Kidney epithelial cell (primary cell): ENCODE results near the gene GLIS1. TPM values are rescaled to one million over a fixed set of nuclear protein-coding genes. Genes with fewer than 3 reads are reported as not detected.
"Not testable (repeated sequence)": the region's sequence is repeated elsewhere in the genome, so short reads cannot be mapped to it uniquely, and the experiment has no call there.

Experiments used
- DNase-seq: peaks from one replicate; pipeline ENCODE4 v3.0.0-alpha.2; 2010; ENCODE audit warnings: low read depth
- H3K27me3 ChIP-seq: 2 replicates; pipeline ENCODE4 v1.6.0; 2011; ENCODE audit warnings: low read length; ENCODE audit not compliant: control insufficient read depth, insufficient read depth
- H3K36me3 ChIP-seq: 2 replicates; pipeline ENCODE4 v1.5.1; 2011; ENCODE audit warnings: low read length; ENCODE audit not compliant: control insufficient read depth, insufficient read depth
- H3K4me3 ChIP-seq: 2 replicates; pipeline ENCODE4 v1.5.1; 2011; ENCODE audit warnings: low read depth, mild to moderate bottlenecking, control low read depth, low read length
- CTCF ChIP-seq: IDR thresholded peaks from 2 replicates; pipeline ENCODE4 v1.5.1; 2011; ENCODE audit warnings: mild to moderate bottlenecking, moderate library complexity, low read length, control low read depth, inconsistent platforms; ENCODE audit not compliant: insufficient read depth, poor library complexity, severe bottlenecking
- total RNA-seq: library from RNA; depleted of rRNA; stranded (reverse); fragments of >200 nt; gene quantifications from 2 replicates; pipeline ENCODE4 v1.2.3, GENCODE V29; 2015

Gene GLIS1
- total RNA-seq, 1 donor from 2014 or later = 0.63 TPM

GRCh38 chr1:53651356-53651755 is 87.6 kb downstream of the GLIS1 start:
- H3K36me3 ChIP-seq = no peaks in the 10 kb centered on the region
- TF ChIP-seq CTCF = no peak
- no peak overlapping the region for H3K4me3 ChIP-seq
- DNase-seq = no peak
- H3K27me3 ChIP-seq = peaks cover 3% of the 10 kb centered on the region

- DNase-seq = no peak
- TF ChIP-seq CTCF = no peak
- Histone ChIP-seq H3K36me3 (no peaks in the 10 kb centered on the region), H3K4me3 (no peak overlapping the region), H3K27me3 (no peaks in the 10 kb centered on the region)
Observed at GRCh38 chr1:53648516-53648915, 90.4 kb downstream of the GLIS1 start.

GRCh38 chr1:53647915-53648314 is 91.0 kb downstream of the GLIS1 start:
- not testable (repeated sequence) for H3K36me3 ChIP-seq, H3K27me3 ChIP-seq, DNase-seq, H3K4me3 ChIP-seq

GRCh38 chr1:53646732-53647131 is 92.2 kb downstream of the GLIS1 start:
- H3K27me3 ChIP-seq = no peaks in the 10 kb centered on the region
- no peak for DNase-seq
- H3K4me3 ChIP-seq = no peak overlapping the region
- no peaks in the 10 kb centered on the region for H3K36me3 ChIP-seq
- no peak for TF ChIP-seq CTCF

- no peaks in the 10 kb centered on the region for H3K27me3 ChIP-seq
- no peak for TF ChIP-seq CTCF
- no peak overlapping the region for H3K4me3 ChIP-seq
- no peak for DNase-seq
- no peaks in the 10 kb centered on the region for H3K36me3 ChIP-seq
Observed at GRCh38 chr1:53645690-53646078, 93.3 kb downstream of the GLIS1 start.

- no peak for DNase-seq
- no peak for TF ChIP-seq CTCF
- no peaks in the 10 kb centered on the region for H3K36me3 ChIP-seq
- H3K4me3 ChIP-seq = no peak overlapping the region
- no peaks in the 10 kb centered on the region for H3K27me3 ChIP-seq
Observed at GRCh38 chr1:53644909-53645689, 93.9 kb downstream of the GLIS1 start.
